ENCODE results near the gene FCN2. TPM values are rescaled to one million over a fixed set of nuclear protein-coding genes. Genes with fewer than 3 reads are reported as not detected.

Gene FCN2
- polyA plus RNA-seq, 1 of the 3 experiments (the other 2 are of a cell fraction), result not detected

DNA sequence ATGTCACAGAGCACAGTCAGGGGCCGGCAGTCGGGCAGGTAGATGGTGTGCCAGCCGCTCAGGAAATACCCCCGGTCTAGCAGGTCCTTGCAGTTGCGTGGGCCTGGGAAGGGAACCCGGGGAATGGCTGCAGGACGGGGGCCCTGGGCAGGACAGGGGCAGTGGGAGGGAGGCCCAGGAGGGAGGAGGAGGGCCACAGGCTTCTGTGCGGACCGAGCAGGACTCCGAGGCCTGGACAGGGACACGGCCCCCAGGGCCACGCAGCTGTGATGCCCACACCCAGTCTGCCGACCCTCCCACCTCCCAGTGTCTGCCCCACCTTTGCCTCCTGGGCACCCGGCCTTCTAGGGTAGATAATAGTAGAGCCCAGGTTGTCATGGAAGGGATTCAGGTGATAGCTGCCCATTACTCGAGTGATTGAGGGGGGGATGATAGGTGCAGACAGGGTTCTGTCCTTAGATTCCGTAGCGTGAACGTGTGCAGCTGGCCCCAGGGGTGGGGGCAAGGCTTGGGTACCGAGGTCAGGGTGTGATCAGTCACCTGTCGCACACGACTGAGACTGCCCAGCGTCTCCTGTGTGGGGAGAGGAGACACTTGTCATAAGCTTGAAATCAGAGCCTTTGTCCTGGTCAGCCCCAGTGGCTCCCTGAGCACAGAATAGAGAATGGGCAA, 32.6 kb downstream of the FCN2 start:
- no peaks in the 10 kb centered on the region for H3K27me3 ChIP-seq (ENCODE audit: insufficient read depth)
- H2AFZ ChIP-seq (ENCODE audit: low read depth), result no peak overlapping the region
- CTCF ChIA-PET, result no interaction called here

More for the DNA sequence above, 32.6 kb downstream of the FCN2 start:
- TF ChIP-seq SIN3A (IDR thresholded peaks at IDR 0.05; ENCODE audit: borderline replicate concordance, low read depth, low read length) (no peak), EZH2phosphoT487 (IDR thresholded peaks at IDR 0.05; ENCODE audit: borderline replicate concordance, low read depth) (no peak), TAF1 (IDR thresholded peaks at IDR 0.05; ENCODE audit: borderline replicate concordance, low read depth, low read length) (no peak), RAD21 (IDR thresholded peaks at IDR 0.05; ENCODE audit: low read length) (no peak), CHD2 (IDR thresholded peaks at IDR 0.05; ENCODE audit: low read length, partially characterized antibody) (no peak), GABPA (IDR thresholded peaks at IDR 0.05; ENCODE audit: low read depth) (no peak), EP300 (IDR thresholded peaks at IDR 0.05; ENCODE audit: borderline replicate concordance in 1 of 2, low read depth in 1 of 2, low read length in 1 of 2) (no peak), FOXJ3 (CRISPR knock-in tag; IDR thresholded peaks at IDR 0.05) (no peak), ELF1 (IDR thresholded peaks at IDR 0.05) (no peak), TCF12 (IDR thresholded peaks at IDR 0.05) (no peak), GATA2 (CRISPR knock-in tag; IDR thresholded peaks at IDR 0.05) (no peak), RFX5 (IDR thresholded peaks at IDR 0.05; ENCODE audit: low read length) (no peak), FOSL2 (IDR thresholded peaks at IDR 0.05; ENCODE audit: borderline replicate concordance, low read depth) (no peak), FOXM1 (IDR thresholded peaks at IDR 0.05; ENCODE audit: low read depth) (no peak)
- TF ChIP-seq, protein P1, sequence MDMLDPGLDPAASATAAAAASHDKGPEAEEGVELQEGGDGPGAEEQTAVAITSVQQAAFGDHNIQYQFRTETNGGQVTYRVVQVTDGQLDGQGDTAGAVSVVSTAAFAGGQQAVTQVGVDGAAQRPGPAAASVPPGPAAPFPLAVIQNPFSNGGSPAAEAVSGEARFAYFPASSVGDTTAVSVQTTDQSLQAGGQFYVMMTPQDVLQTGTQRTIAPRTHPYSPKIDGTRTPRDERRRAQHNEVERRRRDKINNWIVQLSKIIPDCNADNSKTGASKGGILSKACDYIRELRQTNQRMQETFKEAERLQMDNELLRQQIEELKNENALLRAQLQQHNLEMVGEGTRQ (IDR thresholded peaks at IDR 0.05; ENCODE audit: borderline replicate concordance, low read depth, low read length), result no peak
- TF ChIP-seq, protein P2, sequence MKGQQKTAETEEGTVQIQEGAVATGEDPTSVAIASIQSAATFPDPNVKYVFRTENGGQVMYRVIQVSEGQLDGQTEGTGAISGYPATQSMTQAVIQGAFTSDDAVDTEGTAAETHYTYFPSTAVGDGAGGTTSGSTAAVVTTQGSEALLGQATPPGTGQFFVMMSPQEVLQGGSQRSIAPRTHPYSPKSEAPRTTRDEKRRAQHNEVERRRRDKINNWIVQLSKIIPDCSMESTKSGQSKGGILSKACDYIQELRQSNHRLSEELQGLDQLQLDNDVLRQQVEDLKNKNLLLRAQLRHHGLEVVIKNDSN (IDR thresholded peaks at IDR 0.05; ENCODE audit: borderline replicate concordance, low read depth), result no peak
- TF ChIP-seq, protein P3, sequence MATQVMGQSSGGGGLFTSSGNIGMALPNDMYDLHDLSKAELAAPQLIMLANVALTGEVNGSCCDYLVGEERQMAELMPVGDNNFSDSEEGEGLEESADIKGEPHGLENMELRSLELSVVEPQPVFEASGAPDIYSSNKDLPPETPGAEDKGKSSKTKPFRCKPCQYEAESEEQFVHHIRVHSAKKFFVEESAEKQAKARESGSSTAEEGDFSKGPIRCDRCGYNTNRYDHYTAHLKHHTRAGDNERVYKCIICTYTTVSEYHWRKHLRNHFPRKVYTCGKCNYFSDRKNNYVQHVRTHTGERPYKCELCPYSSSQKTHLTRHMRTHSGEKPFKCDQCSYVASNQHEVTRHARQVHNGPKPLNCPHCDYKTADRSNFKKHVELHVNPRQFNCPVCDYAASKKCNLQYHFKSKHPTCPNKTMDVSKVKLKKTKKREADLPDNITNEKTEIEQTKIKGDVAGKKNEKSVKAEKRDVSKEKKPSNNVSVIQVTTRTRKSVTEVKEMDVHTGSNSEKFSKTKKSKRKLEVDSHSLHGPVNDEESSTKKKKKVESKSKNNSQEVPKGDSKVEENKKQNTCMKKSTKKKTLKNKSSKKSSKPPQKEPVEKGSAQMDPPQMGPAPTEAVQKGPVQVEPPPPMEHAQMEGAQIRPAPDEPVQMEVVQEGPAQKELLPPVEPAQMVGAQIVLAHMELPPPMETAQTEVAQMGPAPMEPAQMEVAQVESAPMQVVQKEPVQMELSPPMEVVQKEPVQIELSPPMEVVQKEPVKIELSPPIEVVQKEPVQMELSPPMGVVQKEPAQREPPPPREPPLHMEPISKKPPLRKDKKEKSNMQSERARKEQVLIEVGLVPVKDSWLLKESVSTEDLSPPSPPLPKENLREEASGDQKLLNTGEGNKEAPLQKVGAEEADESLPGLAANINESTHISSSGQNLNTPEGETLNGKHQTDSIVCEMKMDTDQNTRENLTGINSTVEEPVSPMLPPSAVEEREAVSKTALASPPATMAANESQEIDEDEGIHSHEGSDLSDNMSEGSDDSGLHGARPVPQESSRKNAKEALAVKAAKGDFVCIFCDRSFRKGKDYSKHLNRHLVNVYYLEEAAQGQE (IDR thresholded peaks at IDR 0.05; ENCODE audit: low read depth, low read length), result no peak
- Histone ChIP-seq H4K20me1 (ENCODE audit: insufficient read depth) (no peaks in the 10 kb centered on the region), H3K4me1 (ENCODE audit: control insufficient read depth in 1 of 2, insufficient read depth in 2 of 2, low read depth in 1 of 2, low read length in 1 of 2) (no peaks in the 10 kb centered on the region), H3K9ac (no peak overlapping the region), H3K9me2 (no peaks in the 10 kb centered on the region), H3K9me3 (no peaks in the 10 kb centered on the region), H3K27ac (ENCODE audit: low read depth in 2 of 2, low read length in 1 of 2) (no peak overlapping the region), H3K4me2 (no peak overlapping the region), H3K4me3 (ENCODE audit: low read depth in 2 of 2, low read length in 1 of 2) (no peak overlapping the region), H3K36me3 (replicated peaks in 1 of 2; ENCODE audit: control insufficient read depth in 1 of 2, insufficient read depth in 2 of 2, low read length in 1 of 2) (no peaks in the 10 kb centered on the region), H3K79me2 (ENCODE audit: insufficient read depth) (no peaks in the 10 kb centered on the region), H3F3A (replicated peaks; ENCODE audit: insufficient read depth) (no peaks in the 10 kb centered on the region)
- POLR2A ChIA-PET, result no interaction called here
- 55% methylated on average over 9 of the region's 22 CpGs for WGBS (ENCODE audit: low lambda C conversion rate)
- peak; percentile 15 for DNase-seq
